Measurements from ENCODE around the gene FAM53B.

The FAM53B gene

DNA sequence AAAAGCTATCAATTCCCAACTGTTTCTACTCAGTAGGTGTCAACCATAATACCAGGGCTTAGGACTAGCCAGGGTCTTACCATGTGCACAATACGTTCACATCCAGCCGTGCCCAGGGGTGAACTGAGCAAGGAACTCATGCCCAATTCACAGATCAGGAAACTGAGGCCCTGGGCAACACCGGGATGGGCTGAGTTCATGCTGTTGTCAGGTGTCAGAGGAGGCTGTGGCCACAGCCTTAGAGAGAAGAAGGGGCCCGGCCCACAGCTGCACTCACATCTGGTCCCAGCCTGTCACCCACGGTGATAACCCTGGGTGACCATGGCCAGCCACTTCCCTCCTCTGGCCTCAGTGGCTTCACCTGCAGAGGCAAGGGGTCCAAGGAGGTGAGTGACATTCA, 92.0 kb downstream of the FAM53B start:
- in situ Hi-C loops (cut with HindIII; ENCODE audit: low sequenced_read_pairs), result no loop called here

- in situ Hi-C loops (cut with HindIII; ENCODE audit: low sequenced_read_pairs), result no loop called here
These were observed 92.7 kb downstream of the FAM53B start for GRCh38 chr10:124651402-124651891.

- in situ Hi-C loops (cut with HindIII; ENCODE audit: low sequenced_read_pairs), result no loop called here
These were observed 93.3 kb downstream of the FAM53B start for GRCh38 chr10:124650820-124651401.

DNA sequence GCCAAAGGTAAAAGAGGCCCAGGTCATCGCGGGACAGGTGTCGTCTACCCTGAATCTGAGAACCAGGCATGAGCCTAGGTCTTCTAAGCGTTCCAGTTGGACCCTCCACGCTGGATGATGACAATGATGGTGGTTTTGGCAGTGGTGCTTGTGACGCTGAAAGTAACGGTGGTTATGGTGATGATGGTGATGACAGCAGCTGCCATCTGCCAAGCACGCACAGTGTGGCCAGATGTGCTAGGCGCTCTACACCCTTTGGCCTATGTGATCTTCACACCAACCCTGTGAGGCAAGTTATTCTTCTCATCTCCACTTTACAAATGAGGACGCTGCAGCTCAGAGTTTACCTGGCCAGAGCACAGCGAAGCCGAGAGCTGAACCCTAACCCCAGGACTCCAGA, 93.9 kb downstream of the FAM53B start:
- in situ Hi-C loops (cut with HindIII; ENCODE audit: low sequenced_read_pairs), result no loop called here

DNA sequence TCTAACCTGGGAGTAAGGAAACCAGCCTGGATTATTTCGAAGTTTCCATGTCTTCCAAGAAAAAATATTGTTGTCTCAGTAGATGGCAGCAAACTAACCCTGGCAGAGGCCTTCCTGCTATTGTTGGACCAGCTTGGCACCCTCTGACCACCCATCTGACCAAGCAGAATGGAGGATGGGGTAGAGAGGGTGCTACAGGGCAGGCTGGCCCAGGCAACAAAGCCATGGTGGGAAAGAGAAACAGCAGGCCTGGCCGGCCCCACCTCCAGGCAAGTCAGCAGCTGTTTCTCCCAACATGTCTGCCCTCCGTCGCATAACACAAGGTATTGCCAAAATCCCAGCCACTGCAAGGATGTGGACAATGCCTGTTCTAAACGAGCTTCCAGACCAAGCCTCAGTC, 95.0 kb downstream of the FAM53B start:
- in situ Hi-C loops (cut with HindIII; ENCODE audit: low sequenced_read_pairs), result no loop called here

DNA sequence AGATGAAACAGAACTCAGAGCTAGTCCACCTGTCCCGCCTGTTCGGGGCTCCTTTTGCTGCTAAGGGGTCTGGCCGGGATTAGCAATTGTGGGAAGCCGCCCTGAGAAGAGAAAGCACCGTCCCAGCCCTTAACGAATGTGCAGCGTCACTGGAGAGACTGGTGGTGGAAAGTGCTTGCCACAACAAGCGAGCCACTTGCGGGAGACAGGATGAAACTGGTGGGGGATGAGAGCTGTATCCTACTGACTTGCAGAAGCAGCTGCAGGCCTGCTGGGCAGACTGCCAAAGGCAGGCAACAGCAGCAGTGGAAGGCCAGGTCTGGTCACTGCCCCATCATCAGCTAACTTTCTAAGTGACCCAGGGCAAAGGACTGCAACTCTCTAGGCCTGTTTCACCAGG, 95.4 kb downstream of the FAM53B start:
- in situ Hi-C loops (cut with HindIII; ENCODE audit: low sequenced_read_pairs), result no loop called here

DNA sequence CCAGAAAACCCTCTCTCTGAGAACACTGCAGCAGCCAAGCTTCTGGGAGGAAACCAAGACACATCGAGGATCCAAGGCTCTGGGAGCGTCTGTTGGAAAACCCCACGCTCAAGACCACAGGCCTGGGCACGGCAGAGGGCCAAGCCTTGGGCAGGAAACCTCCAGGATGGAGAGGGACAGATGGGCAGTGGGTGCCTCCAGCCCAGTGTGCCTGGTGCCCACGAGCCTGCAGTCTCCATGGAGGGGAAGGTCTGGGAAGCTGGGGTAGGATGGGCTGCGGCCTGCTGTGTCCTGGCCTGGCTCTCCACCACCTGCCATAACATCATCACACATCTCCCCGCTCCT, 96.1 kb downstream of the FAM53B start:
- in situ Hi-C loops (cut with HindIII; ENCODE audit: low sequenced_read_pairs), result no loop called here

DNA sequence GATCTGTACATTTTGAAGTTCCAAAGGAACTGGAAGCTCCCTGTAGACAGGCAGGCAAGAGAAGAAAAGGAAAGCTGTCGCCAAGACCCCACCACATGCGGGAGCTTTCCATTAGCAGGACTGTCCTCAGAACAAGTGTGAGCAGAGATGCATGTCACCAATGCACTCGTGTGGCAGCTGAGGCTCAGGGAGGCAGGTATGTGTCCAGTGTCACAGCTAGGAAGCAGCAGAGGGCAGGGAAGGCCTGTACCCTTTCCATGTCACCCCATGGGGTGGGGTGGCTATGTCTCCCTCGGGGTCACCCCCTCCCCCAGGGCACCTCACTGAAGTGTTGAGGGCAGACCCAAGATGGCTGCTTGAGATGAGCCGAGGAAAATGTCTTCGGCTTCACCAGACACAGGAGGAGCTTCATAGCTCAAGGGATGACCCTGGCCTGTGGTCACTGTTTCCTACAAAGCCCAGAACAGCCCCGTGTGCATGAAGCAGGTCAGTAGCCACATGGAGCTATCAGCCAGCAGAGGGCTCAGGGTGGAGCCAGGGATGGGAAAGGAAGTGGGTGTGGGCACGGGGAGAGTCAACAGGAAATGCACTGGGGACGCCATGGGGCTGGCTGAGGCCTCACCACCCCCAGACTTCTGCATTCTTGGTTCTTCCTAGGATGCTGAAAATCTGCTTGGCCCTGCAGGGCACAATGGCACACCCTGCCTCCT, 96.6 kb downstream of the FAM53B start:
- in situ Hi-C loops (cut with HindIII; ENCODE audit: low sequenced_read_pairs), result no loop called here

GRCh38 chr10:124646483-124647352, 97.5 kb downstream of the FAM53B start:
- in situ Hi-C loops (cut with HindIII; ENCODE audit: low sequenced_read_pairs), result no loop called here

DNA sequence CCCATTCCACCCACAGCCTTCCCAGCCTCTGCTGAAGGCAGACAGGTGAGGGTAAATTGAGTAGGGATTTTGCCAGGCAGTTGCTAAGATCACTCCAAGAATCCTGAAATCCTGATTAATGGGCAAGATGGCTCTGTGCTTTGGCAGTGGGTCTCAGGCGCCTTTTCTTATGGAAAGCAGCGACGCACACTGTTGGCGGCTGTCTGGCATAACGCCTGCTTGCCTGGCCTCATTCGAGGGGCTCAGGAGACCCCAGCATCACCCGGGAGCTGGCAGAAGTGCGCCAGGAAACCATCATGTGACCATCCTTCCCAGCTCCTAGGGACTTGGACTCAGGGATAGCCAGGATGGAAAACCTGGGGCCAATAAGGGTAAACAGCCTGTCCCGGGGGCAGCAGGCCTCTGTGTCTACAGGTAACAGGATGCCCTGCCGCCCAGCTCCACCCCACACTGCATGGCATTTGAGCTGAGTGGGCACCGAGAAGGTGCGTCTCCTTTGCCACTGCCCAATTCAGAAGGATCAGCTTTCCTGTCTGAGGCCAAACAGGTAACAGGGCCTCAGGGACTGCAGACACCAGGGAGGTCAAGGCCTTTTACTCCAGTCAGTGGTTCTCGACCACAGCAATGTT, 98.6 kb downstream of the FAM53B start:
- in situ Hi-C loops (cut with HindIII; ENCODE audit: low sequenced_read_pairs), result no loop called here

DNA sequence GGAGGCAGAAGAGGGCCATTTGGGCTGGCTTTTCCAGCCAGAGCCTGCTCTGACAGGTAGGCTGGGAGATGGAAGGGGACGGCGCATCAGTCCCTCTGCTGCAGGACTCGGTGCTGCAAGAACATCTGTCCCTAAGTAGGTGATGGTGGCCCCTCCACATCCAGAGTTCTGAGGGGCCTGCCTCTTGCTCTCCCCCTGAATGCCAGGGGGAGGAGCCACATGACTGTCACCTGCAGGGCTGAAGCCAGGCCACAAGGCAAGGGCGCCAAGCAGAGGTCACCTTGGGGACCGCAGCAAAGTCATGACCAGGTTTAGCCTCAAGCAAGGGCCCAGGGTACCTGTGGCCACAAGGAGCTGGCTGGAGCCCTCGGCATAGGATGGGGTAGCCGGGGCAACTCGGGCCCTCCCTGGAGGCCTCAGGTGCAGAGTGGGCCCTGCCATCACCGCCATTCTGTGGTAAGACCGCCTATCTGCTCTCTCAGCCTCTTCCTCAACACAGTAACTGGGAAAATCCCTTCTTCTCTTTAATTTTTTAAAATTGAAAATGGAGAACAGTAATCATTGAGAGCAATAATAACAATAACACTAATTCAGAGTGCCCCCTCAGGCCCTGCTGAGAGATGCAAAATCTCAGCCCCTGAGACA, 99.3 kb downstream of the FAM53B start:
- in situ Hi-C loops (cut with HindIII; ENCODE audit: low sequenced_read_pairs), result no loop called here

DNA sequence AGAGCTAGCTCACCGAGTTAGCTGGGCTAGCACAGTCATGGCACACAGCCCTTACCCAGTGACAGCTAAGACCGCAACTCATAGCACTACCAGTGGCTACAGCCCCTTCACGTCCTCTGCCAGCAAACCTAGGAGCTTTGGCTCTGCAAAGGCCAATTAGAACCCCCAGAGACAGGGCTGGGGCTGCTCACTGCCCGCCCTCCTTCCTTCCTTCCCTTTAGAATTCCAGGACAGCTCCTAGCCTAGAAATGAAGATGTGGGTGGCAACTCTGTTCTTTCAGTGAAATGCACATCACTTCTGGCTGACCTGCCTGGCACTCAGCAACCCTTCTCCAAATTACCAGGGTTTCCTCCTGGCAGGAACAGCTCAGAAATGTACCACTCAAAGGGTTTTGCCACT, 99.9 kb downstream of the FAM53B start:
- in situ Hi-C loops (cut with HindIII; ENCODE audit: low sequenced_read_pairs), result no loop called here

- in situ Hi-C loops (cut with HindIII; ENCODE audit: low sequenced_read_pairs), result no loop called here
These were observed 100.7 kb downstream of the FAM53B start for GRCh38 chr10:124643330-124644009.

DNA sequence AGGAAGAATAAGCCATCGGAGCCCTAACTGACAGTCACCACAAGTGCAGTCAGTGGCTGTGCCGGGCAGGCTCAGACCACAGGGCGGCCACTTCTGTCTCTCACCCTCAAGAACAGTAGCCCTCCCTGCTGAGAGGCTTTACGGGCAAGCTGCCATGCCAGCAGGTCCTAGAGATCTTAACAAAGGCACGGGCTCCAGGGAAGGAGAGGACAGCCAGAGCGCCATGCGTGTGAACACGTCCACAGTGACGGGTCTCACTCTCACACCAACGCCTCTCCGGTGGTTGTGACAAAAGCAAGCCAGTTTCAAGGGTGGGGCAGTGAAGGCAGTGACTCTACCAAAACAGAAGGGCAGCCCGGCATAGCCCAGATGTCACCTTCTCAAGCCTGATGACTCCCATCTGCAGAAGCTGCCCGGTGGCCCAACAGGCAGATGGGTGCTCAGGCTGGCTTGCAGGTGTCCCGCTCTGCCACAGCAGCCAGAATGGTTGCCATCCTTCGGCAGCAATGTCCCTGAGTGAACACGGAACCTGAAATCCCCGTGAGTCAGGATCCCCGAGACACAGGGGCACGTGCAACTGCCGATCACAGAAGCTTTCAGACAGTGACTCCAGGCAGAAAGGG, 102.0 kb downstream of the FAM53B start:
- in situ Hi-C loops (cut with HindIII; ENCODE audit: low sequenced_read_pairs), result no loop called here

GRCh38 chr10:124641282-124642087, 102.7 kb downstream of the FAM53B start:
- in situ Hi-C loops (cut with HindIII; ENCODE audit: low sequenced_read_pairs), result no loop called here

DNA sequence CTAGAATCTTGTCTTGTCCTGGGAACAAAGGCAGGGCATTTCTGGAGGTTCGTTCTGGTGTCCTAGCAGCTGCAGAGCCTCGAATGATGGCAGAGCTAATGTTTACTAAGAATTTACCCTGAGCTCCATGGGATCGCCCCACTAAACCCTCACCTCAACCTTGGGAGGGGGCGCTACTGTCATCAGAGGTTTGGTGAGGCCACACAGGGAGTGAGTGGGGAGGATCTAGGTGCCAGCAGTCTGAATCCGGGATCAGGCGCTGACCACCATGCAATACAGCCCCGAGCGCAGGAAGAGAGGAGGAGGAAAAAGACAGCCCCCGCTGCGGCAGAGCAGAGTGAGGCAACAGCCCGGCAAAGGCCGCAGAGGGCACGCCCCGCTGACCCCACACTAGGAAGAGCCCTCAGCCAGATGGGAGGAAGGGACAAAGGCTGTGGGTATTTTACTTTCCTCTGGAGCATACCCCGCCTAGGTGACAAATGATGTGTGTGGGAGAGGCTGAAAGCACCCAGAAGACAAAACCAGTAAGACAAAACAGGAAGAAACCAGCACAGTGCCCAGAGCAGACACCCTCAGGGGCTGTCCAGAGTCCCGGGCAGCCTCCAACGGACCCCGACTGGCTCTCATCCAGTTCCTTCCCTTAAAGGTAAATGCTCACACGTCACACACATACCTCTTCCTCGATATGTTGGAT, 103.5 kb downstream of the FAM53B start:
- in situ Hi-C loops (cut with HindIII; ENCODE audit: low sequenced_read_pairs), result no loop called here

GRCh38 chr10:124640056-124640455, 104.1 kb downstream of the FAM53B start:
- in situ Hi-C loops (cut with HindIII; ENCODE audit: low sequenced_read_pairs), result no loop called here

- in situ Hi-C loops (cut with HindIII; ENCODE audit: low sequenced_read_pairs), result no loop called here
These were observed 104.5 kb downstream of the FAM53B start for GRCh38 chr10:124639646-124640045.

All from DLD1 (cell line).